CD4-positive, alpha-beta T cell treated with Interleukin-4 for 4 hours (primary cell): Measurements from ENCODE around the gene PLA2G15.

Source experiments
- DNase-seq: peaks from one replicate; pipeline ENCODE4 v3.0.0-alpha.2; 2020

PLA2G15 gene

DNA sequence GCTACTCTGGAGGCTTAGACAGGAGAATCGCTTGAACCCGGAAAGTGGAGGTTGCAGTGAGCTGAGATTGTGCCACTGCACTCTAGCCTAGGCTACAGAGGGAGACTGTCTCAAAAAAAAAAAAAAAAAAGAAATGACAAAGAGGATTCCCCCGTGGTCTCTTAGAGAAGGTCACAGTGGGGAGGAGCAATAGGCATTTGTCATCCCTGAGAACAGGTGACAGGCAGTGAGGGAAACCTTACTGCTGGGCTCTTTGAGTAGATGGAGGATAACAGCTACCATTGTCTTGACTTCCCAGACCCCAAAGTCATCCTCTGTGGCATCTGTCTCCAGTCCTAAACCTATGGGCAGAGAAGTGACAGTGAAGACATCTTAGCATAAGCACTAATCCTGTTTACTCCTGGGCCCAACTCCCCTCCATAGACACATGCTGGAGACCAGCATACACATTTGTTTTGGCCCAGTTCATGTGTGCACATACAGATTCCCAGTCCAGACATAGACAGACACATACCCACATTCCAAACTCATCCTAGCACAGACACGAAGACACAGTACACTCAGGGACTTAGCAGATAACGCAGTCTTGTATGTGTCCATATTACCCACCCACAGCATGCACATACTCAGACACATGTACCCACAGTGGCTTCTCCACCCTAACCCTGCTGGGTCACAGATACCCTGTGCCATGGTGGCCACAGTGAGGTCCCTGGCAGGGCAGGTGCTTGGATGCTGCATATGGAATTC, 11.9 kb upstream of the PLA2G15 start:
- DNase-seq: peak; percentile 39

DNA sequence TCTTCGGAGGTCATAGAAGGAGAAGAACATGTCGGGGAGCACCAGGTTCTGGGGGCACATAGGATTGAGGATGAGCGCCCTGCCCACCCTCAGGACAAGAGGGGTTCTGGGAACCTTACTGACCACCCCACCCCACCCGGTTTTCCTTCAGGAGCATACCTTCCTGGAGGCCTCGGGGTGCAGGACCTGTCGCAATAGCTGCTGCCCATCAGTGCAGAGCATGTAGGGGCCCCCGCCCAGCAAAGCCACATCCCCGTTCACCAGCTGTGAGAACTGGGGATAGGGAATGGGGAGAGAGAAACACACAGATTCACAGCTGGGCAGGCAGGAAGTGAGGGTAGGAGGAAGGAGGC, 11.4 kb upstream of the PLA2G15 start:
- DNase-seq: no peak

GRCh38 chr16:68234188-68235107, 10.7 kb upstream of the PLA2G15 start:
- DNase-seq: no peak

DNA sequence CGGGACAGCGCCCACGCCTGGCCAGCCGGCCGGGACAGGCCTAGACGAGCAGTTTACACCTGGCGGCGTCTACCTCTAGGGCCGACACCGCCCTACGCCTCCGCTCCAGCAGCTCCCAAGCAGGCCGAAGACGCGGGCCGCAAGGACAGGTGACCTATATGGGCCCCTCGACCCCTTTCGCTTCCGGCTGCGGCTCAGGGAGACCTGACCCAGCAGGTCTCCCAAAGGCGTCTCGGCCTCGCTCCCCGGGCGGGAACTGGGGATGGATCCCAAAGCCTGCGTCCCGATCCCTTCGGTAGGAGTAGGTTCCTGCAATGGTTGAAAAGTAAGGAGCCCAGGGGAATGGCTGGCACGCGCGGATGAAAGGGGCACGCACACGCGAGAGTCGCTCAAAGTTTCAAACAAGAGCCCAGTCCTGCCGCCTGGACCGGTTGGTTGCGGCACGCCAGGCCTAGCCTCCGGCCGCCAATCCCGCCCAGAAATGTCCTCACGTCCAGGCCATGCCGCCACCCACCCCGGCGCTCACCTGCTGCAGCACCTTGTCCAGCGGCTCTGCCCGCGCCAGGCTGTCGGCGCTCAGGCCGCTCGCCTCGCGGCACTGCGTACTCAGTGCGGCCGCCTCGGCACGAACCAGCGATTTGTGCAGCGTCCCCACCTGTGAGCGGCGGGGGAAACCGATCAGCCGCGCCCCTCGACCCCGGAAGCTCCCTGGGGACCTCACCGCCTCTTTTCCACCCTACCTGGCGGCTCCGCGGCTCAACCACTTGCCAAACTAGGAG, 9.9 kb upstream of the PLA2G15 start:
- DNase-seq: no peak

DNA sequence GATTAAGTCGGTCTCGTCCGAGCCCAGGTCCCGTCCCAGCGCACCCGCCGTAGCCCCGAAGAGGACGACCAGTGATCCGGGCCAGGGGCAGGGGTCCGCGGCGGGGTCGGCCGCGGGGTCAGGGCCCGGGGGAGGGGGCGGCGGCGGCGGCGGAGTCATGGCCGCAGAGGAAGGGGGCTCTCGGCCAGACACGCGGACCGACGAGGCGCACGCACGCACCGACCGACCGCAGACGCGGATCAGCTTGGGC, 9.4 kb upstream of the PLA2G15 start, which contains the start of gene ESRP2:
Gene ESRP2, minus strand, starts transcription at position 241 of the 250 bp plus-strand sequence. Its CDS starts 82 bp downstream, at position 159.
- DNase-seq: no peak

DNA sequence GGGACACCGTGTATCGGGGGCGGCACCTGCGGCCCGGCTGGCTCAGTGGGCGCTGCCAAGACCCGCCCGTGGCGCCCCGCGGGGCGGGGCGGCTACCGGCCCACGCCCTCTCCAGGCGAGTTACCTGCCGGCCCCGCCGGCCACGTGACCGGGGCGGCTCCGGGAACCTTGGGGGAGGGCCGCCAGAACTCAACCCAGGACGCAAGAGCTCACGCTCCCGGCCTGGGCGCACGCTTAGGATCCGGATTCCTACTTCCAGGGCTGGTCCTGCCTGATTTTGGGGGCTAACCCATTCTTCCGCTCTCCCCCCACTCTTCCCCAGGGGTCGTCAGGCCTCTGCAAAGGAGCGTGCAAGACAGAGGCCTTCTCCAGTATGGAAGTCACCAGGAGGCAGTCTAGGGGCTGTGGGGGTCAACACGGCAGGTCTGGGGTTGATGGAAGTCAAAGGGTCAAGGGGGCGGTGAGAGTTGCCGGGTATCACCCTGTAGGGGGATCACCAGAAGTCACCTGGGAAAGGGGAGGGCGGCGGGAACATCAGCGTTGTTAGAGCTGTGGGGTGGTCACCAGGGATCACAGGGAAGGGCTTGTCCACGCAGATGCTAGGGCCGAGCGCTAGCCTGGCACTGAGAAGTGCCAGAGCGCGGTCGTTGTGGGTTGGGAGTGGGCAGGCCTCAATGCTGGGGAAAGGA, 8.9 kb upstream of the PLA2G15 start:
- no peak for DNase-seq

- no peak for DNase-seq
These were observed 8.3 kb upstream of the PLA2G15 start for GRCh38 chr16:68236826-68237242.

DNA sequence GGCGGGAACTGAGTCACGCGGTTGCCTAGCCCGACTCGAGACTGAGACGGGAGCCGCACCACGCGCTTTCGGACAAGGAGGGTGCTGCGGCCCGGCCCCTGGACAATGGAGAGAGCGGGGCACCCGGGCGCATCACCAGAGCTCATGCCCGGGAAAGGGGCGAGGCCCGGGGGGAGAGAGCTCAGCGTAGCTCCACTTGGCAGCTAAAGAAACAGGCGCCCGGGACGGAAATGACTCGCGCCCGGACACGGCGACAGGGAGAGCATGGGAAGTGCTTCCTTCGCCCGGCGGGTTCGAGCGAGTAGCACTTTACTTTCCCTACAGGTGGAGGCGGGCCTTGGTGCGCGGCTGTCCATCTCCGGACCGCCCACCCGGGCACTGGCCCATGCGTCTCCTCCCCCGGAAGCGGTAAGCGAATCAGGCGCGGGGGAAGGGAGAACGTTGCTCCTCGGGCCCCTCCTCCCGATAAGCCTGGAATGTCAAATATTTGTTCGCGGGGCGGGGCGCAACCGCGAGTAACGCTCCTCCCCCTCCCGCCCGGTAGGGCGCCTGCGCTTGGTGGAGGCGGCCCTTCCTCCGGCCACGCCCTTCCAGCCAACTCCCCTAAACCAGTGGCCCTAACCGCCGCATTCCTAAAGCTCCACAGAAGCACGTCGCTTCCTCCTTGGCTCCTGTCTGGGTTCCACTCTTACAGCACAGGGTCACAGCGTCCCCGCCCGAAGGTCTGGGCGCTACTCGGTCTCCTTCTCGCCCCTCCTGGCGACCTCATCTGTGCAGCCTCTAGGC, 7.7 kb upstream of the PLA2G15 start:
- peak; percentile 89 for DNase-seq

- DNase-seq: no peak
These were observed 7.2 kb upstream of the PLA2G15 start for GRCh38 chr16:68238029-68238345.

GRCh38 chr16:68242085-68242484, 3.1 kb upstream of the PLA2G15 start:
- no peak for DNase-seq

DNA sequence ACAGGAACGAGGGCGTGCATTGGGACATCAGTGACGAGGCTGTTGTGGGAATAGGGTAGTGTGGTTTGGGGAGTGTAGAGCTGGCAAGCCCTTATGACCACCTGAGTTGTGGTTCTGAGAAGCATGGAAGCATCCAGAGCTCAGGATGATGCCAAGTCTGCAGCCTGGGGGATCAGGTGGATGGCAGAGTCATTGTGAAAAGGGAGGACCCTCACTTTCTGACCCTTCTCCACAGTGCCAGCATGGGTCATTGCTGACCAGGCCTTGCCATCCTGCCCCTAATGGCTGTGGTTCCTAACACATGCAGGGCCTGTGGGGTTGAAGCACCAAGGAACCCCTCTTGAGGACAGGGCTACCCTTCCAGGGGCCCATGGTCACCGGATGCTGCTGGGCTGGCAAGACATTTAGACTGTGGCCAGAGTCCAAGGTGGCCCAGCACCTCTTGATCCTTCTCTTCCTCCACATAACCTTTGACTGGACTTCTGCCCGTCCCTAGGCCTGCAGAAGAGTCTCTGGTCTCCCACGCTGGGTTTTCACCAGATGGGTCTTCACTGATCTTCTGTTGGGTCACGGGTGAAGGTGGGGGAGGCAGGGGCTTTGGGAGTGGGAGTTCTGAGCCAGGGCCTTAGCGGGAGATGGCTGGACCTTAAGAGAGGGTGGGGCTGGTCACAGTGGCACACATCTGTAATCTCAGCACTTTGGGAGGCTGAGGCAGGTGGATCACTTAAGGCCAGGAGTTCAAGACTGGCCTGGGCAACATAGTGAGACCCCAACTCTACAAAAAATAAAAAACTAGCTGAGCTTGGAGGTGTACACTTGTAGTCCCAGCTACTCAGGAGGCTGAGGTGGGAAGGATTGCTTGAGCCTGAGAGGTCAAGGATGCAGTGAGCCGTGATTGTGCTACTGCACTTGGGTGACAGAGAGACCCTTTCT, 2.0 kb upstream of the PLA2G15 start:
- no peak for DNase-seq

DNA sequence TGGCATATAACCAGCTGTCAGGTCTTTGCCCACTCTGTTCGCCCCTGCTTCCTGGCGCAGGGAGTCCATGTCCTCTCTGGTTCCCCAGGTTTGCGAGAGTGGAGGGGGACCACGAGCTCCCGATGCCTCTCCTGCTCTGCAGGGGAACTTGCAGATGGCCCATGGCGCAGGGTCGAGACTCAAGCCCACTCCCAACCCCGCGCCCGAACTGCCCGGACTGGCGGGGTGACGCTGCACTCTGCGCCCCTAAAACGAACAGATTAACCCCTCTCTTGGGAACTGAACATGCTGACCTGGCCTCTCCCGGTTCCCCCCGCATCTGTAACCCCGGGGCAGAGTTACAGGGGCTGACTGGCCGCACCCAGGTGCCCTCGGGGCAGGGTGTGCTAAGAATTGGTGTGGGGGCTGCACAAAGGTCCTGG, 681 bp upstream of the PLA2G15 start:
- DNase-seq: no peak

DNA sequence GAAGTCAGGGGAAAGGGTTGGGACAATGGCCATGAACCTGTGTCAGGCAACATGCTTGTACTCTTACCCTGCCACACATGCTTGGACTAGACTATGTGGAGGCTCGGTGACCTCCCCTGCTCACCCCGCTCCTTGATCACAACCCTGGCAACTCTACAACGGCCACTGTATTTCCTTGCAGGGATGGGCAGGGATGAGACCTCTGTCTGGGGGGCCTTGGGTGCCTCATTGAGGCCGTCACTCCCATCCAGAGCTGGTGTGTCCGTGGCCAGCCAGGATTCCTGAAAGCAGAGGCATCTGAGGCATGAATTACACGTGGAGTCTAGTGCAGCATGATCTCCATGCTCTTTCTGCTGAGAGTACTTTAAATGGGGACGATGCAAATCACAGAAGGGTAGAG, 948 bp downstream of the PLA2G15 start:
- DNase-seq: no peak

GRCh38 chr16:68246666-68247065, 1.5 kb downstream of the PLA2G15 start:
- no peak for DNase-seq

GRCh38 chr16:68247400-68247799, 2.2 kb downstream of the PLA2G15 start:
- no peak for DNase-seq

DNA sequence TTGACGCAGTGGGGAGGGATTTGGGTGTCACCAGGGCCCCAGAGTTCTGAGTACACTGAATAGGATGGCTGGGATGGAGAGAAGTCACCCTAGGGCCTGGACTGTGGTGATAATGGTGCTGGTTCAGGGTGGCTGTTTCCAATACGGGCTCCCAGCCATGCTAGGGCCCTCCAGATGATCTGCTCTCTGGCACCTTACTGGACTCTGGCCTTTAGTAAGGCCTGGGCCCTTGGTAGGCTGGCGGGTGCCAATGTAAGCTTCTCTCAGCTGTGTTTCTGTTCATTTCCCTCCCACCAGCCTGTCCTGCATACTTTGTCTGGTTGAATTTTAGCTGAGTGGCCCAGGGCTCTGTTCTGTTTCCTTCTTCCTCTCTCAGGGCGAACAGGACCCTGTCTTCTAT, 2.8 kb downstream of the PLA2G15 start:
- no peak for DNase-seq

GRCh38 chr16:68249371-68249770, 4.2 kb downstream of the PLA2G15 start:
- no peak for DNase-seq

GRCh38 chr16:68250951-68251350, 5.8 kb downstream of the PLA2G15 start:
- DNase-seq: no peak

GRCh38 chr16:68251832-68252231, 6.7 kb downstream of the PLA2G15 start:
- no peak for DNase-seq

DNA sequence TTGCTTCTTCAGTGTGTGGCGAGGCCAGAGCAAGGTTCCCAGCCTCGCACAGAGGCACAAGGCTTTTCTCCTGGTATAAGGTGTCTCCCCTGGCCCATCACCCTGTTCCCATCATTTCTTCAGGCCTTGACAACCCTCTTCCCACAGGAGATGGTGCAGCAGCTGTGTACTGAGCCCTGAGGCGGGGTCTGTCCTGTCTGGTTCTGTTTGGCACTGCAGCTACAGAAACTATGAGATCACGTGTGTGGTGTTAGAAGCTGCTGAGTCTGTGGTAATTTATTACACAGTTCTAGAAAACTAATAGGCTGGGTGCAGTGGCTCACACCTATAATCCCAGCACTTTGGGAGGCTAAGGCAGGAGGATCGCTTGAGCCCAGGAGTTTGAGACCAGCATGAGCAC, 7.2 kb downstream of the PLA2G15 start:
- DNase-seq: no peak

DNA sequence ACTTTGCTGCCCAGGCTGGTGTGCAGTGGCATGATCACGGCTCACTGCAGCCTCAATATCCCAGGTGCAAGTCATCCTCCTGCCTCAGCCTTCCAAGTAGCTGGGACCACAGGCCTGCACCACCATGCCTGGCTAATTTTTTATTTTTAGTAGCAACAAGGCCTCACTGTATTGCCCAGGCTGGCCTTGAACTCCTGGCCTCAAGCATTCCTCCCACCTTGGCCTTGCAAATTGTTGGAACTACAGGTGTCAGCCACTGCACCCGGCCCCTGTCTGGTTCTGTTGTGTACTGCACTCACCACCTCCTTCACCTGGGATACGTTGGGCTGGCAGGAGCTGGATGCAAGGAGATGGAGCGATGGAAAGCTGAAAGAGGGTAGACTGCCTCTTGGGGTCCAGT, 8.5 kb downstream of the PLA2G15 start:
- no peak for DNase-seq
